NCI-H524 (cell line): ENCODE data around the gene CCDC43.
"Not testable (repeated sequence)": the region's sequence is repeated elsewhere in the genome, so short reads cannot be mapped to it uniquely, and the experiment has no call there.

Experiments
- DNase-seq, 2 experiments: peaks; one replicate each; lab custom pipeline; 2025; lab: John Stamatoyannopoulos, UW

The CCDC43 gene

GRCh38 chr17:44689477-44690217 lies at the start of gene CCDC43:
TSS of gene CCDC43 (minus strand) at chr17:44689776. CDS start at chr17:44689753, 23 bp downstream.
- peak; percentile 91 to 95 for DNase-seq

GRCh38 chr17:44738214-44738906 lies 48.8 kb upstream of the CCDC43 start:
- no peak for DNase-seq

GRCh38 chr17:44736551-44737240 lies 47.1 kb upstream of the CCDC43 start:
- DNase-seq = no peak

GRCh38 chr17:44734272-44734671 lies 44.7 kb upstream of the CCDC43 start:
- no peak for DNase-seq

GRCh38 chr17:44733753-44734152 lies 44.2 kb upstream of the CCDC43 start:
- DNase-seq = peak; percentile 14 to 62

GRCh38 chr17:44726121-44726520 lies 36.5 kb upstream of the CCDC43 start:
- DNase-seq = not testable (repeated sequence)

GRCh38 chr17:44722254-44722653 lies 32.7 kb upstream of the CCDC43 start:
- DNase-seq = no peak

GRCh38 chr17:44719444-44719843 lies 29.9 kb upstream of the CCDC43 start:
- no peak for DNase-seq

- DNase-seq = peak; percentile 87 to 92
These were observed 19.1 kb upstream of the CCDC43 start, which contains the start of gene DBF4B for GRCh38 chr17:44708401-44709263. TSS of gene DBF4B (plus strand) at chr17:44708665. CDS start at chr17:44708821, 156 bp downstream.

- no peak for DNase-seq
These were observed 18.3 kb upstream of the CCDC43 start for GRCh38 chr17:44707755-44708400.

GRCh38 chr17:44700288-44700687 lies 10.7 kb upstream of the CCDC43 start:
- DNase-seq = not testable (repeated sequence)

GRCh38 chr17:44693609-44694008 lies 4.0 kb upstream of the CCDC43 start:
- DNase-seq = no peak

- DNase-seq = not testable (repeated sequence)
These were observed 1.2 kb upstream of the CCDC43 start for GRCh38 chr17:44690746-44691306.

GRCh38 chr17:44688675-44689476 lies 700 bp downstream of the CCDC43 start:
- peak in 1 of 2 experiments; percentile 36 for DNase-seq

GRCh38 chr17:44688200-44688599 lies 1.4 kb downstream of the CCDC43 start:
- no peak for DNase-seq

GRCh38 chr17:44687756-44688155 lies 1.8 kb downstream of the CCDC43 start:
- DNase-seq = no peak

- DNase-seq = not testable (repeated sequence)
These were observed 6.3 kb downstream of the CCDC43 start for GRCh38 chr17:44683303-44683702.

GRCh38 chr17:44677136-44677535 lies 12.4 kb downstream of the CCDC43 start:
- no peak for DNase-seq

GRCh38 chr17:44673893-44674292 lies 15.7 kb downstream of the CCDC43 start:
- no peak for DNase-seq
